Hematopoietic multipotent progenitor cell (in vitro differentiated cells): ENCODE measurements around the gene TBC1D12. TPM values are rescaled to one million over a fixed set of nuclear protein-coding genes. Genes with fewer than 3 reads are reported as not detected.
A peak's percentile ranks its signal among the peaks of the same experiment; 100 is the strongest.

Experiments used
- DNase-seq, 3 donors: peaks; one replicate each; pipeline ENCODE4 v3.0.0-alpha.2; 2011 to 2015; ENCODE audit warnings: low read depth in 2 of 3, low spot score in 2 of 3
- total RNA-seq: library from RNA; depleted of rRNA; stranded (reverse); fragments of >200 nt; gene quantifications from one replicate; pipeline ENCODE4 v1.2.3, GENCODE V29; 2012

The TBC1D12 gene
- total RNA-seq, 1 donor: 2.2 TPM

- no peak for DNase-seq
These were observed 3.1 kb downstream of the TBC1D12 start for GRCh38 chr10:94405406-94405805.

GRCh38 chr10:94407668-94408067, 5.3 kb downstream of the TBC1D12 start:
- DNase-seq: no peak

- DNase-seq: no peak
These were observed 6.8 kb downstream of the TBC1D12 start for GRCh38 chr10:94409021-94409657.

GRCh38 chr10:94411304-94411703, 9.0 kb downstream of the TBC1D12 start:
- DNase-seq: no peak

GRCh38 chr10:94412449-94412848, 10.1 kb downstream of the TBC1D12 start:
- DNase-seq: no peak

GRCh38 chr10:94413361-94413760, 11.0 kb downstream of the TBC1D12 start:
- no peak for DNase-seq

- no peak for DNase-seq
These were observed 14.6 kb downstream of the TBC1D12 start for GRCh38 chr10:94416896-94417295.

GRCh38 chr10:94417321-94417720, 15.0 kb downstream of the TBC1D12 start:
- DNase-seq: no peak

GRCh38 chr10:94420516-94420915, 18.2 kb downstream of the TBC1D12 start:
- no peak for DNase-seq

- no peak for DNase-seq
These were observed 18.7 kb downstream of the TBC1D12 start for GRCh38 chr10:94420998-94421528.

GRCh38 chr10:94423627-94424026, 21.3 kb downstream of the TBC1D12 start:
- DNase-seq: no peak

GRCh38 chr10:94424714-94425337, 22.5 kb downstream of the TBC1D12 start:
- no peak for DNase-seq

GRCh38 chr10:94425942-94426341, 23.6 kb downstream of the TBC1D12 start:
- DNase-seq: no peak

- no peak for DNase-seq
These were observed 24.8 kb downstream of the TBC1D12 start for GRCh38 chr10:94427166-94427565.

- no peak for DNase-seq
These were observed 26.7 kb downstream of the TBC1D12 start for GRCh38 chr10:94428766-94429707.

- DNase-seq: no peak
These were observed 28.4 kb downstream of the TBC1D12 start for GRCh38 chr10:94430701-94431100.

- no peak for DNase-seq
These were observed 30.1 kb downstream of the TBC1D12 start for GRCh38 chr10:94432443-94432842.

- DNase-seq: peak in 1 of 3 donors; percentile 8
These were observed 37.0 kb downstream of the TBC1D12 start for GRCh38 chr10:94439275-94439861.

- no peak for DNase-seq
These were observed 37.8 kb downstream of the TBC1D12 start for GRCh38 chr10:94440096-94440495.

GRCh38 chr10:94443047-94443446, 40.7 kb downstream of the TBC1D12 start:
- DNase-seq: no peak

GRCh38 chr10:94443549-94443948, 41.2 kb downstream of the TBC1D12 start:
- DNase-seq: no peak
